ENCODE results near the gene MIGA2. TPM values are rescaled to one million over a fixed set of nuclear protein-coding genes. Genes with fewer than 3 reads are reported as not detected.

The MIGA2 gene
- total RNA-seq, 4 donors from 2014 or later: 72.0 to 245 (median 74.0) TPM

DNA sequence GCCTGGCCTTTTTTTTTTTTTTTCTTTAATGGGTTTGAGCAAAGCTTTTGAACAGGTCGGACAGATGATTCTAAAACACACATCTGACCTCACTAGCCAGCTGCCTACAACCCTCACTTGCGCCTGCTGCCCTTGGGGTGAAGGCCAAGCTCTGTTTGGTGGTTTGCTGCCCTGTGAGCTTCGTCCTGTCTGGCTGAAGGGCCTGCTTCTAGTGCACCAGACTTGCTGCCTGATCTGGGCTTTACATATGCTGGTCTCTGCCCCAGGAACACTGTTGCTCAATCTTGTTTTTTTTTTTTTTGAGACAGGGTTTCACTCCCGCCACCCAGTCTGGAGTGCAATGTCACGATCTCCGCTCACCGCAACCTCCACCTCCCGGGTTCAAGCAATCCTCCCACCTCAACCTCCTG lies 28.1 kb downstream of the MIGA2 start:
- Histone ChIP-seq H3K36me3 (peaks cover 0 to 72% (median 29%) of the 10 kb centered on the region in 4 donors), H3K9me3 (no peaks in the 10 kb centered on the region), H3K4me3 (no peak overlapping the region), H3K27ac (no peak overlapping the region), H3K4me1 (peaks cover 0 to under 1% (median under 1%) of the 10 kb centered on the region in 4 donors), H3K27me3 (no peaks in the 10 kb centered on the region)
- intact Hi-C loops (cut with DNase I; ENCODE audit: low total_unique reads) (no loop called here), in situ Hi-C loops (cut with MboI; ENCODE audit: low pct_ligation_motif_present in 1 of 4, low pct_unique_long_range_greater_than_20kb in 1 of 4, low sequenced_read_pairs in 3 of 4) (no loop called here)
- DNase-seq: no peak
- TF ChIP-seq POLR2AphosphoS5 (IDR thresholded peaks at IDR 0.05): no peak
- no peak for TF ChIP-seq EP300 (IDR thresholded peaks at IDR 0.05; ENCODE audit: low read depth)
- 91 to 100% methylated on average over 2 to 7 of the region's 8 CpGs for WGBS, 2 donors (ENCODE audit: low coverage in 1 of 2)

DNA sequence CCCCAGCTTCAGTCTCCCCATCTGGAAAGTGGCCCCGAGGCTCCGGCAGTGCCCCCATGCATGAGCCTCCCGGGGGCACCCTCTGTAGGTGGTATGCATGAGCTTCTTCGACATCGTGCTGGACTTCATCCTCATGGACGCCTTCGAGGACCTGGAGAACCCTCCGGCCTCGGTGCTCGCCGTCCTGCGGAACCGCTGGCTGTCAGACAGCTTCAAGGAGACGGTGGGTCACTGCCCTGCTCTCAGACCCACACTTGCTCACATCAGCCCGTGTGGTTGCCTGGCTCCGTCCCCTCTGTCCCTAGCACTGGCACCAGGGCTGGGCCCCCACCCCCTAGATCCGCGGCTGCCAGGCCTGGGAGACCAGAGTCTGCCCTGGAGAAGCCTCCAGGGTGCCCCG lies 31.7 kb downstream of the MIGA2 start:
- Histone ChIP-seq H3K4me1 (peaks cover 0 to 5% (median 2%) of the 10 kb centered on the region in 4 donors), H3K27me3 (no peaks in the 10 kb centered on the region), H3K4me3 (no peak overlapping the region), H3K9me3 (no peaks in the 10 kb centered on the region), H3K27ac (no peak overlapping the region), H3K36me3 (peaks cover 0 to 38% (median 17%) of the 10 kb centered on the region in 4 donors)
- in situ Hi-C loops (cut with MboI; ENCODE audit: low pct_ligation_motif_present in 1 of 4, low pct_unique_long_range_greater_than_20kb in 1 of 4, low sequenced_read_pairs in 3 of 4) (no loop called here), intact Hi-C loops (cut with DNase I; ENCODE audit: low total_unique reads) (no loop called here)
- no peak for TF ChIP-seq POLR2A (IDR thresholded peaks at IDR 0.05)
- no peak for TF ChIP-seq EP300 (IDR thresholded peaks at IDR 0.05; ENCODE audit: low read depth)
- TF ChIP-seq, protein P1, sequence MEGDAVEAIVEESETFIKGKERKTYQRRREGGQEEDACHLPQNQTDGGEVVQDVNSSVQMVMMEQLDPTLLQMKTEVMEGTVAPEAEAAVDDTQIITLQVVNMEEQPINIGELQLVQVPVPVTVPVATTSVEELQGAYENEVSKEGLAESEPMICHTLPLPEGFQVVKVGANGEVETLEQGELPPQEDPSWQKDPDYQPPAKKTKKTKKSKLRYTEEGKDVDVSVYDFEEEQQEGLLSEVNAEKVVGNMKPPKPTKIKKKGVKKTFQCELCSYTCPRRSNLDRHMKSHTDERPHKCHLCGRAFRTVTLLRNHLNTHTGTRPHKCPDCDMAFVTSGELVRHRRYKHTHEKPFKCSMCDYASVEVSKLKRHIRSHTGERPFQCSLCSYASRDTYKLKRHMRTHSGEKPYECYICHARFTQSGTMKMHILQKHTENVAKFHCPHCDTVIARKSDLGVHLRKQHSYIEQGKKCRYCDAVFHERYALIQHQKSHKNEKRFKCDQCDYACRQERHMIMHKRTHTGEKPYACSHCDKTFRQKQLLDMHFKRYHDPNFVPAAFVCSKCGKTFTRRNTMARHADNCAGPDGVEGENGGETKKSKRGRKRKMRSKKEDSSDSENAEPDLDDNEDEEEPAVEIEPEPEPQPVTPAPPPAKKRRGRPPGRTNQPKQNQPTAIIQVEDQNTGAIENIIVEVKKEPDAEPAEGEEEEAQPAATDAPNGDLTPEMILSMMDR (IDR thresholded peaks at IDR 0.05): no peak
- TF ChIP-seq POLR2AphosphoS5 (IDR thresholded peaks at IDR 0.05): no peak
- 90% methylated on average over 19 of the region's 19 CpGs; no CpG with 5 or more reads in 1 of the 2 donors for WGBS, 2 donors (ENCODE audit: low coverage in 1 of 2)
- no peak for DNase-seq

DNA sequence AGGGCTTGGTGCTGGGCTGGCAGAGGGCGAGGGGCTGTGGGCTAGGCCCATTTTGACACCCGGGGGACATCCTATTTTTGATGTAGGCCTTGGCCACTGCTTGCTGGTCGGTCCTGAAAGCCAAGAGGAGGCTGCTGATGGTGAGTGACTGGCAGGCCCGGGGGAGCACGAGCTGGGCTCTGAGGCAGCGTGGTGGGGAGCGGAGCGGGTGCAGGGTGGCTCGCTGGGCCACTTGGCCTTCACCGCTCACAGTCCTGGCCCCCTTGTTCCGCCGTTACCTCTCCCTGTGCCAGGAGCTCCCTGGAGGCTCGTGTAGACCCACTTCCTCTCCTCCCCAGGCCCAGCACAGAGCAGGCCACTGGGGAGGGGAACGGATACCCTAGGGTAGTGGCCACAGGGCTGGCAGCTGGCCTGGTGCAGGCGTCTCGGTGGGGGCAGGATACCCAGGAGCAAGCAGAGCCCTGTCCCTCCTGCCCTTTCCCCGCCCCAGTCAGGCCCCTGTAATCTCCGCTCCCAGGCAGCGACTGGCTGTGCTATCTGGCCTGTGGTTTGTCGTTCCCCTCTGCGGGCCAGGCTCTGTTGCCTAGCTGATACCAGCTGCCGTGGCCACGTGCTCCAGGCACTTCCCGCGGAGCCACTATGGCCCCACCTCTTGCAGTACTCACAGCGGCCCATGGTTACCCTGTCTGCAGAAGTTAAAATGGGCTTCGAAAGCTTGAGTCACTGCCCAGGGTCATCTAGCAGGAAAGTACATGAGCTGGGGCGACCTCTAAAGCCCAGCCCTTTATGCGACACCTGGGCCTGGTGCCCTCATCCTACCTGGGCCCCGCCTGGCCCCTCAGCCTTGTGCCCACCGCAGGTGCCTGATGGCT lies 32.8 kb downstream of the MIGA2 start:
- in situ Hi-C loops (cut with MboI; ENCODE audit: low pct_ligation_motif_present in 1 of 4, low pct_unique_long_range_greater_than_20kb in 1 of 4, low sequenced_read_pairs in 3 of 4): no loop called here
- Histone ChIP-seq H3K27ac (peak overlapping the region; percentile 7 to 58 (median 48)), H3K27me3 (no peaks in the 10 kb centered on the region), H3K36me3 (peaks cover 0 to 29% (median 13%) of the 10 kb centered on the region in 4 donors), H3K4me3 (no peak overlapping the region), H3K9me3 (no peaks in the 10 kb centered on the region), H3K4me1 (peaks cover 0 to 5% (median 2%) of the 10 kb centered on the region in 4 donors)
- WGBS, 2 donors (ENCODE audit: low coverage in 1 of 2): 60 to 70% methylated on average over 2 to 29 of the region's 31 CpGs
- intact Hi-C loops (cut with DNase I; ENCODE audit: low total_unique reads): no loop called here
- peak; percentile 71 for DNase-seq
- TF ChIP-seq POLR2AphosphoS5 (IDR thresholded peaks at IDR 0.05) (peak in 1 of 3 donors; percentile 8), POLR2A (IDR thresholded peaks at IDR 0.05) (no peak), EP300 (IDR thresholded peaks at IDR 0.05; ENCODE audit: low read depth) (no peak)
- TF ChIP-seq, protein P1 (IDR thresholded peaks at IDR 0.05): no peak

GRCh38 chr9:129069862-129070641 lies 33.6 kb downstream of the MIGA2 start:
- Histone ChIP-seq H3K27ac (peak overlapping the region in 3 of 4 donors; percentile 27 to 56 (median 49)), H3K27me3 (no peaks in the 10 kb centered on the region), H3K4me3 (no peak overlapping the region), H3K4me1 (peaks cover 0 to 5% (median 2%) of the 10 kb centered on the region in 4 donors), H3K9me3 (no peaks in the 10 kb centered on the region), H3K36me3 (peaks cover 0 to 22% (median 9%) of the 10 kb centered on the region in 4 donors)
- in situ Hi-C loops (cut with MboI; ENCODE audit: low pct_ligation_motif_present in 1 of 4, low pct_unique_long_range_greater_than_20kb in 1 of 4, low sequenced_read_pairs in 3 of 4) (no loop called here), intact Hi-C loops (cut with DNase I; ENCODE audit: low total_unique reads) (no loop called here)
- TF ChIP-seq POLR2A (IDR thresholded peaks at IDR 0.05) (no peak), POLR2AphosphoS5 (IDR thresholded peaks at IDR 0.05) (no peak), EP300 (IDR thresholded peaks at IDR 0.05; ENCODE audit: low read depth) (no peak)
- TF ChIP-seq, protein P1 (IDR thresholded peaks at IDR 0.05): no peak
- 80 to 88% methylated on average over 1 to 26 of the region's 26 CpGs for WGBS, 2 donors (ENCODE audit: low coverage in 1 of 2)
- DNase-seq: no peak

Measured in transverse colon (tissue), 4 donors.